ENCODE data around the gene MAPKAPK3. TPM values are rescaled to one million over a fixed set of nuclear protein-coding genes. Genes with fewer than 3 reads are reported as not detected.
"Not testable (repeated sequence)": the region's sequence is repeated elsewhere in the genome, so short reads cannot be mapped to it uniquely, and the experiment has no call there.

Gene MAPKAPK3
- total RNA-seq, 4 donors from 2014 or later, result 17.2 to 53.7 (median 18.0) TPM

- no peak for DNase-seq (ENCODE audit: low spot score in 2 of 2)
- Histone ChIP-seq H3K9me3 (no peaks in the 10 kb centered on the region), H3K4me1 (no peaks in the 10 kb centered on the region), H3K27me3 (no peaks in the 10 kb centered on the region), H3K36me3 (no peaks in the 10 kb centered on the region), H3K4me3 (no peak overlapping the region), H3K27ac (no peak overlapping the region)
- no peak for TF ChIP-seq EP300 (IDR thresholded peaks at IDR 0.05)
- TF ChIP-seq CTCF (IDR thresholded peaks at IDR 0.05), result no peak
- no peak for TF ChIP-seq POLR2A (IDR thresholded peaks at IDR 0.05)
- 97 to 100% methylated on average over 3 of the region's 3 CpGs for whole genome bisulfite sequencing, 2 donors
These were observed 41.9 kb downstream of the MAPKAPK3 start for GRCh38 chr3:50658831-50659230.

GRCh38 chr3:50660386-50660785, 43.4 kb downstream of the MAPKAPK3 start:
- no peaks in the 10 kb centered on the region for H3K36me3 ChIP-seq
- H3K27ac ChIP-seq, result no peak overlapping the region
- DNase-seq (ENCODE audit: low spot score in 2 of 2), result no peak
- H3K4me3 ChIP-seq, result no peak overlapping the region
- no peaks in the 10 kb centered on the region for H3K4me1 ChIP-seq
- TF ChIP-seq EP300 (IDR thresholded peaks at IDR 0.05) (no peak), CTCF (IDR thresholded peaks at IDR 0.05) (no peak), POLR2A (IDR thresholded peaks at IDR 0.05) (no peak)
- H3K9me3 ChIP-seq, result no peaks in the 10 kb centered on the region
- no peaks in the 10 kb centered on the region for H3K27me3 ChIP-seq
- 91 to 92% methylated on average over 9 of the region's 10 CpGs for WGBS, 2 donors

- Histone ChIP-seq H3K27ac (no peak overlapping the region), H3K4me1 (no peaks in the 10 kb centered on the region), H3K4me3 (no peak overlapping the region), H3K27me3 (no peaks in the 10 kb centered on the region), H3K9me3 (no peaks in the 10 kb centered on the region), H3K36me3 (no peaks in the 10 kb centered on the region)
- DNase-seq (ENCODE audit: low spot score in 2 of 2), result no peak
- WGBS, 2 donors, result 91 to 93% methylated on average over 6 of the region's 6 CpGs
- TF ChIP-seq CTCF (IDR thresholded peaks at IDR 0.05), result no peak
- no peak for TF ChIP-seq POLR2A (IDR thresholded peaks at IDR 0.05)
- TF ChIP-seq EP300 (IDR thresholded peaks at IDR 0.05), result no peak
These were observed 44.4 kb downstream of the MAPKAPK3 start for GRCh38 chr3:50661321-50661837.

GRCh38 chr3:50662408-50662807, 45.5 kb downstream of the MAPKAPK3 start:
- no peak overlapping the region for H3K27ac ChIP-seq
- WGBS, 2 donors, result 53 to 55% methylated on average over 2 of the region's 2 CpGs
- TF ChIP-seq CTCF (IDR thresholded peaks at IDR 0.05) (no peak), EP300 (IDR thresholded peaks at IDR 0.05) (no peak), POLR2A (IDR thresholded peaks at IDR 0.05) (no peak)
- H3K9me3 ChIP-seq, result no peaks in the 10 kb centered on the region
- no peak overlapping the region for H3K4me3 ChIP-seq
- H3K27me3 ChIP-seq, result no peaks in the 10 kb centered on the region
- no peak for DNase-seq (ENCODE audit: low spot score in 2 of 2)
- H3K4me1 ChIP-seq, result no peaks in the 10 kb centered on the region
- no peaks in the 10 kb centered on the region for H3K36me3 ChIP-seq

GRCh38 chr3:50665081-50665840, 48.3 kb downstream of the MAPKAPK3 start:
- Histone ChIP-seq H3K4me3 (no peak overlapping the region), H3K27me3 (no peaks in the 10 kb centered on the region), H3K27ac (no peak overlapping the region), H3K36me3 (no peaks in the 10 kb centered on the region), H3K4me1 (no peaks in the 10 kb centered on the region), H3K9me3 (no peaks in the 10 kb centered on the region)
- TF ChIP-seq POLR2A (IDR thresholded peaks at IDR 0.05) (no peak), CTCF (IDR thresholded peaks at IDR 0.05) (no peak), EP300 (IDR thresholded peaks at IDR 0.05) (no peak)
- DNase-seq (ENCODE audit: low spot score in 2 of 2), result no peak
- 53 to 77% methylated on average over 5 of the region's 5 CpGs for WGBS, 2 donors

GRCh38 chr3:50665841-50666115, 48.8 kb downstream of the MAPKAPK3 start:
- not testable (repeated sequence) for H3K9me3 ChIP-seq; H3K27me3 ChIP-seq; DNase-seq (ENCODE audit: low spot score in 2 of 2); H3K4me3 ChIP-seq; H3K4me1 ChIP-seq; H3K27ac ChIP-seq; H3K36me3 ChIP-seq
- WGBS, 2 donors, result 67 to 76% methylated on average over 9 of the region's 9 CpGs
